Coronary artery (tissue), 2 donors: Measurements from ENCODE around the gene ELAVL2.

Experiments used
- DNase-seq: peaks from one replicate; pipeline ENCODE4 v3.0.0-alpha.2; 2017; ENCODE audit warnings: low spot score
- H3K27ac ChIP-seq, 2 donors: fragments of 200-600 bp; sonication (generic); one replicate each; pipeline ENCODE4 v1.5.1; 2016 to 2019
- H3K4me3 ChIP-seq: fragments of 200-600 bp; sonication (generic); 2 replicates; pipeline ENCODE4 v1.5.1; 2016; ENCODE audit warnings: mild to moderate bottlenecking, moderate library complexity
- CTCF ChIP-seq: fragments of 200-600 bp; sonication (generic); IDR thresholded peaks from one replicate; pipeline ENCODE4 v1.5.1; 2019; ENCODE audit warnings: antibody characterized with exemption

The ELAVL2 gene

GRCh38 chr9:23799521-23799920 lies 26.5 kb downstream of the ELAVL2 start:
- DNase-seq, result no peak
- Histone ChIP-seq H3K4me3 (no peak overlapping the region), H3K27ac (no peak overlapping the region)
- TF ChIP-seq CTCF, result no peak

GRCh38 chr9:23798325-23798724 lies 27.7 kb downstream of the ELAVL2 start:
- TF ChIP-seq CTCF, result no peak
- no peak overlapping the region for H3K4me3 ChIP-seq
- no peak for DNase-seq

GRCh38 chr9:23796209-23796608 lies 29.8 kb downstream of the ELAVL2 start:
- no peak for DNase-seq
- H3K4me3 ChIP-seq, result no peak overlapping the region
- no peak for TF ChIP-seq CTCF
- no peak overlapping the region for H3K27ac ChIP-seq

More at GRCh38 chr9:23798325-23798724, 27.7 kb downstream of the ELAVL2 start:
- H3K27ac ChIP-seq, result no peak overlapping the region

- no peak for TF ChIP-seq CTCF
- Histone ChIP-seq H3K27ac (no peak overlapping the region), H3K4me3 (no peak overlapping the region)
- no peak for DNase-seq
Observed at GRCh38 chr9:23790351-23791260, 35.4 kb downstream of the ELAVL2 start.

- Histone ChIP-seq H3K4me3 (no peak overlapping the region), H3K27ac (no peak overlapping the region)
- no peak for TF ChIP-seq CTCF
- DNase-seq, result no peak
Observed at GRCh38 chr9:23789529-23790254, 36.3 kb downstream of the ELAVL2 start.

- no peak for DNase-seq
- no peak for TF ChIP-seq CTCF
- H3K27ac ChIP-seq, result no peak overlapping the region
- H3K4me3 ChIP-seq, result no peak overlapping the region
Observed at GRCh38 chr9:23784962-23785361, 41.1 kb downstream of the ELAVL2 start.
